CD14-positive monocyte (primary cell): Measurements from ENCODE around the gene ARMCX4. TPM values are rescaled to one million over a fixed set of nuclear protein-coding genes. Genes with fewer than 3 reads are reported as not detected.

ENCODE experiments used
- DNase-seq, 3 donors: peaks; one replicate each; pipeline ENCODE4 v3.0.0-alpha.2; 2011 to 2022
- H2AFZ ChIP-seq: 2 replicates; pipeline ENCODE4 v1.6.0; 2012; ENCODE audit warnings: mild to moderate bottlenecking, low read depth, low read length, inconsistent platforms; ENCODE audit not compliant: insufficient read depth, poor library complexity, severe bottlenecking
- H3K27ac ChIP-seq, 2 donors: 1 replicate in 1 of 2; 2 replicates in 1 of 2; pipeline ENCODE4 v1.5.1; 2012 to 2013; ENCODE audit warnings: low read length in 2 of 2, control low read depth in 1 of 2, inconsistent platforms in 1 of 2, low read depth in 1 of 2, mild to moderate bottlenecking in 1 of 2
- H3K27me3 ChIP-seq, 2 donors: one replicate each; pipeline versions ENCODE4 v1.6.0 to v1.6.1; 2011 to 2013; ENCODE audit warnings: low read length in 2 of 2; ENCODE audit not compliant: control insufficient read depth in 2 of 2, insufficient read depth in 2 of 2
- H3K36me3 ChIP-seq, 2 donors: replicated peaks in 1 of 2; 1 replicate in 1 of 2; 2 replicates in 1 of 2; pipeline versions ENCODE4 v1.5.1 to v1.6.1; 2012 to 2013; ENCODE audit warnings: low read length in 2 of 2, control low read depth in 1 of 2, inconsistent platforms in 1 of 2, mild to moderate bottlenecking in 1 of 2; ENCODE audit not compliant: insufficient read depth in 2 of 2, control insufficient read depth in 1 of 2
- H3K4me1 ChIP-seq, 2 donors: 1 replicate in 1 of 2; 2 replicates in 1 of 2; pipeline versions ENCODE4 v1.5.1 to v1.6.1; 2012 to 2013; ENCODE audit warnings: low read length in 2 of 2, control low read depth in 1 of 2, inconsistent platforms in 1 of 2, mild to moderate bottlenecking in 1 of 2, moderate library complexity in 1 of 2; ENCODE audit not compliant: insufficient read depth in 2 of 2, control insufficient read depth in 1 of 2
- H3K4me2 ChIP-seq: replicated peaks from 2 replicates; pipeline ENCODE3; 2012; ENCODE audit warnings: low read length, moderate library complexity, mild to moderate bottlenecking; ENCODE audit not compliant: poor library complexity, severe bottlenecking; ENCODE audit errors: extremely low read depth
- H3K4me3 ChIP-seq, 3 experiments: fragments of 200-600 bp in 1 of 3; sonication (generic) in 1 of 3; replicated peaks in 1 of 3; 1 replicate in 2 of 3; 2 replicates in 1 of 3; pipeline ENCODE4 v1.5.1; 2011 to 2013; ENCODE audit warnings: low read length in 3 of 3, mild to moderate bottlenecking in 3 of 3, control low read depth in 2 of 3, low read depth in 2 of 3, inconsistent platforms in 1 of 3, moderate library complexity in 1 of 3
- H3K79me2 ChIP-seq: 2 replicates; pipeline ENCODE4 v1.6.0; 2012; ENCODE audit warnings: mild to moderate bottlenecking, control low read depth, inconsistent platforms, low read length, moderate library complexity; ENCODE audit not compliant: insufficient read depth
- H3K9ac ChIP-seq: 2 replicates; pipeline ENCODE4 v1.6.0; 2017; ENCODE audit warnings: low read length, mild to moderate bottlenecking; ENCODE audit not compliant: insufficient read depth, poor library complexity, severe bottlenecking
- H3K9me3 ChIP-seq, 2 donors: replicated peaks in 1 of 2; 1 replicate in 1 of 2; 2 replicates in 1 of 2; pipeline versions ENCODE4 v1.5.1 to v1.6.1; 2012 to 2013; ENCODE audit warnings: low read length in 2 of 2, control low read depth in 1 of 2; ENCODE audit not compliant: control insufficient read depth in 1 of 2, insufficient read depth in 1 of 2
- H4K20me1 ChIP-seq: 2 replicates; pipeline ENCODE4 v1.6.0; 2012; ENCODE audit warnings: mild to moderate bottlenecking, low read length, control low read depth, moderate library complexity; ENCODE audit not compliant: insufficient read depth
- H3K27ac Mint-ChIP-seq, 7 donors: one replicate each; pipeline ENCODE4 v1.8.0; 2020; ENCODE audit warnings: mild to moderate bottlenecking in 7 of 7, mixed read lengths in 7 of 7, moderate library complexity in 6 of 7, inconsistent platforms in 2 of 7
- H3K27me3 Mint-ChIP-seq, 3 donors: one replicate each; pipeline ENCODE4 v1.8.0; 2021 to 2022; ENCODE audit warnings: low read depth in 3 of 3, mild to moderate bottlenecking in 3 of 3, mixed read lengths in 3 of 3, moderate library complexity in 3 of 3, inconsistent platforms in 1 of 3
- H3K36me3 Mint-ChIP-seq, 2 donors: one replicate each; pipeline ENCODE4 v1.8.0; 2020; ENCODE audit warnings: mixed read lengths in 2 of 2, inconsistent platforms in 1 of 2, mild to moderate bottlenecking in 1 of 2
- H3K4me1 Mint-ChIP-seq: one replicate; pipeline ENCODE4 v1.8.0; 2020; ENCODE audit warnings: mild to moderate bottlenecking, mixed read lengths
- H3K4me3 Mint-ChIP-seq, 2 donors: one replicate each; pipeline ENCODE4 v1.8.0; 2020; ENCODE audit warnings: mild to moderate bottlenecking in 2 of 2, mixed read lengths in 2 of 2, moderate library complexity in 1 of 2
- H3K9me3 Mint-ChIP-seq, 7 donors: one replicate each; pipeline ENCODE4 v1.8.0; 2020 to 2022; ENCODE audit warnings: mixed read lengths in 7 of 7, mild to moderate bottlenecking in 6 of 7, moderate library complexity in 6 of 7, inconsistent platforms in 2 of 7
- WGBS: methylation state at CpG from one replicate; pipeline ENCODE4 v1.1.5; 2013; ENCODE audit warnings: missing lambda C conversion rate; ENCODE audit not compliant: insufficient coverage; 5-methylcytosine and 5-hydroxymethylcytosine counted together
- intact Hi-C, 2 donors: fragments of 100-400 bp; cut with micrococcal nuclease; formaldehyde crosslinking; loops; one replicate each; pipeline versions ENCODE4 v1.15.0 to v1.15.1; 2023
- polyA plus RNA-seq, 3 donors: library from polyadenylated mRNA; depleted of rRNA in 1 of 3; unstranded in 2 of 3; stranded (reverse) in 1 of 3; fragments of 300-500 nt in 2 of 3; fragments of >200 nt in 1 of 3; fragmentation: Illumina TruSeq in 2 of 3; gene quantifications; 1 replicate in 2 of 3; 2 replicates in 1 of 3; pipeline ENCODE4 v1.2.3, GENCODE V29; 2012 to 2021
- TF ChIP-seq, protein P1 (sequence below): fragments of 200-600 bp; IDR thresholded peaks from one replicate; pipeline ENCODE4 v1.8.0; 2022; ENCODE audit warnings: antibody characterized with exemption, mild to moderate bottlenecking

ARMCX4 gene
- polyA plus RNA-seq, 3 donors = 0.66 to 4.4 TPM; not detected in 1

DNA sequence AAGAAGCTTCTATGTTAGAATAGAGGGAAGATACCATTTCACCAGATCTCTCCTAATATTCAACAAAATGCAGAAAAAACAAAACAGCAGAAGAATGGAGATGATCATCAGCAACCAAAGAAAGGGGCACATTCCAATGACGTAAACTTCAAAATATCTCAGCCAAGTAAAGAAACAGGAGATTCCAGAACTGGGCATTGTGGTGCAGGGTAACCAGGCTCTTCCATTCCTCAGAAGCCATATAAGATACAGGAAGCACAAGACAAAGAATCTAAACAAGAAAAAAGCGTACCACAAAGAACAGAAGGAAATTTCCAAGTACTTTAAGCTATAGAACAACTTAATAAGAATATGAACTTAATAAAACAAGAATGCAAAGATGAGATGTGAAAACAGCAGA lies 6.9 kb upstream of the ARMCX4 start:
- Histone ChIP-seq H3K79me2 (no peaks in the 10 kb centered on the region), H2AFZ (no peak overlapping the region), H3K4me3 (no peak overlapping the region), H3K9ac (no peak overlapping the region), H3K27me3 (no peaks in the 10 kb centered on the region), H4K20me1 (no peaks in the 10 kb centered on the region), H3K4me2 (no peak overlapping the region), H3K9me3 (no peaks in the 10 kb centered on the region), H3K36me3 (no peaks in the 10 kb centered on the region), H3K27ac (no peak overlapping the region), H3K4me1 (no peaks in the 10 kb centered on the region)
- H3K27me3 Mint-ChIP-seq = peaks cover 0 to 5% (median 0%) of the 10 kb centered on the region in 3 donors
- H3K27ac Mint-ChIP-seq = no peak overlapping the region
- no peak overlapping the region for H3K4me3 Mint-ChIP-seq
- DNase-seq = no peak
- H3K9me3 Mint-ChIP-seq = peaks cover 0 to 1% (median 0%) of the 10 kb centered on the region in 7 donors
- WGBS = no CpG with 5 or more reads among the region's 2 CpGs
- no peaks in the 10 kb centered on the region for H3K36me3 Mint-ChIP-seq
- no peaks in the 10 kb centered on the region for H3K4me1 Mint-ChIP-seq
- intact Hi-C loops = no loop called here
- TF ChIP-seq, protein P1, sequence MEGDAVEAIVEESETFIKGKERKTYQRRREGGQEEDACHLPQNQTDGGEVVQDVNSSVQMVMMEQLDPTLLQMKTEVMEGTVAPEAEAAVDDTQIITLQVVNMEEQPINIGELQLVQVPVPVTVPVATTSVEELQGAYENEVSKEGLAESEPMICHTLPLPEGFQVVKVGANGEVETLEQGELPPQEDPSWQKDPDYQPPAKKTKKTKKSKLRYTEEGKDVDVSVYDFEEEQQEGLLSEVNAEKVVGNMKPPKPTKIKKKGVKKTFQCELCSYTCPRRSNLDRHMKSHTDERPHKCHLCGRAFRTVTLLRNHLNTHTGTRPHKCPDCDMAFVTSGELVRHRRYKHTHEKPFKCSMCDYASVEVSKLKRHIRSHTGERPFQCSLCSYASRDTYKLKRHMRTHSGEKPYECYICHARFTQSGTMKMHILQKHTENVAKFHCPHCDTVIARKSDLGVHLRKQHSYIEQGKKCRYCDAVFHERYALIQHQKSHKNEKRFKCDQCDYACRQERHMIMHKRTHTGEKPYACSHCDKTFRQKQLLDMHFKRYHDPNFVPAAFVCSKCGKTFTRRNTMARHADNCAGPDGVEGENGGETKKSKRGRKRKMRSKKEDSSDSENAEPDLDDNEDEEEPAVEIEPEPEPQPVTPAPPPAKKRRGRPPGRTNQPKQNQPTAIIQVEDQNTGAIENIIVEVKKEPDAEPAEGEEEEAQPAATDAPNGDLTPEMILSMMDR = no peak

DNA sequence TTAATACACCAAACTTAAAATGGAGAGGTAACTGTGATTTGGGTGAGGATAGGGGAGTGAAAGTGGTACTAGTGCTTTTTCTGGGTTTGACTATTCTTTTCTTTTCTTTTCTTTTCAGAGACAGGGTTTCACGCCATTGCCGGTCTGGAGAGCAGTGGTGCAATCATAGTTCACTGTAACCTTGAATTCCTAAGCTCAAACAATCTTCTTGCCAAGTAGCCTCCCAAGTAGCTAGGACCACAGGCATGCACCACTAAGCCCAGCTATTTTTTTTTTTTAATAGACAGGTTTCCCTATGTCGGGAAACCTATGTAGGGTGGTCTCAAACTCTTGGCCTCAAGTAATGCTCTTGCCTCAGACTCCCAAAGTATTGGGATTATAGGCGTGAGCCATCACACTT lies 3.0 kb upstream of the ARMCX4 start:
- TF ChIP-seq, protein P1 = no peak

More for the DNA sequence above, 3.0 kb upstream of the ARMCX4 start:
- intact Hi-C loops = no loop called here
- no peak for DNase-seq
- Histone ChIP-seq H3K27ac (no peak overlapping the region), H3K36me3 (no peaks in the 10 kb centered on the region), H3K9me3 (no peaks in the 10 kb centered on the region), H3K4me1 (peaks cover 0 to 7% of the 10 kb centered on the region in 2 donors), H4K20me1 (no peaks in the 10 kb centered on the region), H3K4me2 (no peak overlapping the region), H3K79me2 (no peaks in the 10 kb centered on the region), H3K27me3 (peaks cover 0 to 13% of the 10 kb centered on the region in 2 donors), H3K9ac (no peak overlapping the region), H3K4me3 (no peak overlapping the region), H2AFZ (no peak overlapping the region)
- Mint-ChIP-seq H3K9me3 (peaks cover 0 to 3% (median 0%) of the 10 kb centered on the region in 7 donors), H3K27ac (no peak overlapping the region), H3K4me1 (peaks cover 9% of the 10 kb centered on the region), H3K4me3 (no peak overlapping the region), H3K27me3 (peaks cover 16 to 18% (median 18%) of the 10 kb centered on the region in 3 donors), H3K36me3 (no peaks in the 10 kb centered on the region)
- WGBS = 100% methylated on average over 1 of the region's 4 CpGs
